Ramos (cell line): ENCODE results near the gene DIAPH3.

Source experiments
- in situ Hi-C: fragments of 300-500 bp; cut with MboI; formaldehyde crosslinking; loops from one replicate; pipeline ENCODE4 v1.14.3; 2022; ENCODE audit warnings: low sequenced_read_pairs; ENCODE audit not compliant: unreplicated experiment

Gene DIAPH3

GRCh38 chr13:59746291-59746962, 417.3 kb downstream of the DIAPH3 start:
- in situ Hi-C loops = no loop called here

- in situ Hi-C loops = no loop called here
Measured at GRCh38 chr13:59745392-59745788, 418.3 kb downstream of the DIAPH3 start.

GRCh38 chr13:59744747-59745391, 418.9 kb downstream of the DIAPH3 start:
- in situ Hi-C loops = no loop called here

DNA sequence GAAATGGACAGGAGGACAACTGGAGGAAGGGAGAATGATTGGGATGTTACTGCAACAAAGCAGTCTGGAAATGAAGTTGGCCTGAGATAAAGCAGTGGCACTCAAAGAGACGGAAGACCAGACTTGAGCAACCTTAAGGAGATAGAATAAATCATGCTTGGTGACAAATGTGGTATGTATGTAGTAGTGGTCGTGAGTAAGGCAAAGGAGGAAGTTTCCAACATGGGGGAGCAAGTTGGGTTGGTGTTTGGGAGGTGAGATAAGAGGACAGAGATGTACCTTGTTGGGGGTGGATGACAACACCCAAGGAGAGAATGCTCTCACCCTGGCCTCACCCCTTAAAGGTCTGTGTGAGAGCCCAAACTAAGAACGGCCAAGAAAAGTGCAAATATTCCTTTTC, 420.5 kb downstream of the DIAPH3 start:
- in situ Hi-C loops = no loop called here

DNA sequence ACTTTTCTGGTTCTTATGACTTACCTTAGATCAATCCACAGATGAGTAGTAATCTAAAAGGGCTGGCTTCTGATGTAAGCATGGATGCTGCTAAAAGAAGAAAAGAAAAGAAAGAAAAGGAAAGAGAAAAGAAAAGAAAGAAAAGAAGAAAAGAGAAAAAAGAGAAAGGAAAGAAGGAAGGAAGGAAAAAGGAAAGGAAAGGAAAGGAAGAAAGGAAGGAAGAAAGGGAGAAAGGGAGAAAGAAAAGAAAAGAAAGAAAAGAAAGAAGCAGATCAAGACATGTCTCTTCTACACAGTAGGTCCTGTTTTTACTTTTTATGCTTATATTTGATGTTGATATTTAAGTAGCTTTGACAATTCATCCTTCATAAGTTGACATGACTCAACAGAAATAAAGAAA, 421.3 kb downstream of the DIAPH3 start:
- in situ Hi-C loops = no loop called here

DNA sequence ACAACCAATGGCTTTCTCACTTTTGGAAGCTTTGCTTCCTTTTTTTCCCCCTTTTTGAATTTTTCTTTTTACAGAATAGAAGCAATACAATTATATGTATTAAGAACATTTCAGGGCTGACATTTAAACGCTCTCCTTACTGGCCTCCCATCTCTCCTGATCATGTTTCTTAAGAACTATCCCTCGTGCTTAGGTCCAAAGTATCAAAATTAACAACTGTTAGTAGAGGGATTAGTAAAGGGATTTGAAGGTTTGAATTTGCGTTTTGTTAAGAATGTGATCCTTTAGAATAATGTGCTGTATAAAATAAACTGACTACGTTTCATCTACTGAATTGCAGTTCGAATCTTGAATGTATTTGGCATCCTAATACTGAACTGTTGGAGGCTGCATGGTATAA, 424.8 kb downstream of the DIAPH3 start:
- in situ Hi-C loops = no loop called here

- in situ Hi-C loops = no loop called here
Measured at GRCh38 chr13:59734393-59734792, 429.3 kb downstream of the DIAPH3 start.

DNA sequence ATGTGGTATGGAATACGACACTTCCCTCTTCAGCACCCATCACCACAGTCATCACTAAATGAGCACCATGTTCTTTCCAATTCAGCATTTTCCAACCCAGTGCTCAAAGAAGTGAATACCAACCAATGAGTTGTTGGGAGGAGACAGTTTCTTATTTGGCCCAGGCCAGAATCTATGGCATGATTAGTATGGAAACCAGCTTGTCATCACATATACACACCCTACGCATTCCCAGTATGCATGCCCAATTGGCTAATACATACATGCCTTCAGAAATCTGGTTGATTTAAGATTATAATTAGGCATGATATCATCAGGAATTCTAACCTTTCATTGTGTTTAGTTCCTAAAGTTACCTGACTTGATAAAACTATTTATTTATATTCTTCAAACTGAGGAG, 430.0 kb downstream of the DIAPH3 start:
- in situ Hi-C loops = no loop called here

GRCh38 chr13:59730026-59730425, 433.7 kb downstream of the DIAPH3 start:
- in situ Hi-C loops = no loop called here

- in situ Hi-C loops = no loop called here
Measured at GRCh38 chr13:59728896-59729545, 434.7 kb downstream of the DIAPH3 start.

- in situ Hi-C loops = no loop called here
Measured at GRCh38 chr13:59721926-59722910, 441.5 kb downstream of the DIAPH3 start.

DNA sequence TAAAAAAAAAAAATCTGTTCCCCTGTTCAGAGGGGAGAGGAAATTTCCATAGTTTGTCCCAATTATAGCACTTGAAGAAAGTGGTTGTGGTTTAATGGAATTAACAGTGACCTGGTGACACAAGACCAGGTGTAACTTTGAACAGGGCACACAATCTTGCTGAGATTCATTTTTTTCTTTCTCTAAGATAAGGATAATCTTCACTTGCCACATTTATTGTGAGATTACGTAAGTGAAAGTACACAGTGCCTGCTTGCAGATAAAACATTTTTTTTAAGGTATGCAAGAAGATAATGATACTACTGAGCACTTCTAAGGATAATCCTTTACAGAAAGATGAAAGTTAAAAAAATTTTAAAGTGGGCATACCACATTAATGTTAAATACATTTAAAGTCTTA, 448.1 kb downstream of the DIAPH3 start:
- in situ Hi-C loops = no loop called here

GRCh38 chr13:59710996-59711701, 452.6 kb downstream of the DIAPH3 start:
- in situ Hi-C loops = no loop called here

GRCh38 chr13:59710416-59710815, 453.3 kb downstream of the DIAPH3 start:
- in situ Hi-C loops = no loop called here

DNA sequence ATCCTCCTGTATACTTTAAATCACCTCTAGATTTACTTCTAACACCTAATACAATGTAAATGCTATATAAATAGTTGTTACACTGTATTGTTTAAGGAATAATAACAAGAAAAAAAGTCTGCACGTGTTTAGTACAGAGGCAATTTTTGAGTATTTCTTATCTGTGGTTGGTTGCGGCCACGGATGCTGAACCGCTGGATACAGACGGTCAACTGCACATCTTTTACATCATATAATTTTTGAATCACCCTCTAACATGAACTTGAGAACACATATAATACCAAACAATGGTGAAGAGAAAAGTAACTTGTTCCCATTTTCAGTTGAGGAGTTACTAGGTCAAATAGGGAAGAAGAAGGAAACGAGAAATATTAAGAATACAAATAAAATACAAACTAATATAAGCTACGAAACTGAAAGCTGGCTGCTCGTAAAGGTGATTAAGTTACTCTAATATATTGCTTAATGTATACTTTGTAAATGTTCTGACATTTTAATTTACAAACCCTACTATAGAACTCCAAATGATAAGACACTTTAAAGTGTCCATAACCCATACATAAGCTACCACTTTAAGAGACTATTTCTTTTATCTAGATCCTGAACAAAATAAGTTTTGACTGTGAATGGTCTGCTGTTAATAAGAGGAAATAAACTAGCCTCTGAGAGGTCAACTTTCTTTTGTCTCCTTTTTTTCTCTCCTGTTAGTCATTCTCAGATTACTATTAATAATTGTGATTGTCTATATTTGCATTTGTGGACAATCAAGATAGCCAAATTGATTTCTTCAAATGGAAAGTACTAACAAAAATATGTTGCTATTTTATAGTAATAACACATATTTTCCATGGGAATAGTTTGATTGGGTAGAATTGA, 457.4 kb downstream of the DIAPH3 start:
- in situ Hi-C loops = no loop called here

DNA sequence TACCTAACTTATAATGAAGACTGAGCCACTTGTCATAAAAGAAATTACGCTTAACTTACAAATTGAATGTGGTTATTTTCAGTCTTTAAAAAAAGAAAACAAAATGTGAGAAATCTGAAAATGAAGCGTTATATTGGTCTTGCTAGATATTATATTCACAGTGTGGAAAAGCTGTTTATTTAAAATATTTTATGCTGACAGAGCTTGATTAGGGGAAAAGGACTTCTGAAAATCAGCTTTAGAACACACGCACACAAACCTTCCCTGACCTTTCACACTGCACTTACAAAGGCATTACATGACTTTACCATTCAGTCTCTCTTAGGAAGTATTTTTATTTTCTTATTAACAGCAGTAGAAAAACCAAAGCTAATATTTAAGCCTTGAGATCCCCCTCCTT, 461.5 kb downstream of the DIAPH3 start:
- in situ Hi-C loops = no loop called here

DNA sequence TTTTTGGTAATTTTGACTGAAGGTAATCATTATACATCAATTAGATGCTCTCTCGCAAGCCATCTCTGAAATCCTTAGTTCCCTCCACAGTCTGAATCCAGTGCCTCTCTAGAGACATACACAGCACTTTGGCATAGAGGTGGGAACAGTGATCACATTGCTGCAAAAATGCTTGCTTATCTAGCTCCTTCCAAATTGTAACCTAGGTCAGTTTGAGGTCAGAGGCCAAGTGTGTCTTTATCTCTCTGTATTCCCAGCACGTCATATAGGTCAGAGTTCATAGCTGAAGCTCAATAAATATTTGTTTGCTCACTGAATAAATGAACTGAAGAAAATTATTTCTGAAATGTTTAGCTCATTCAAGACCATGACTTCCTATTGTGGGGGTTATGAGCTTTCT, 462.5 kb downstream of the DIAPH3 start:
- in situ Hi-C loops = no loop called here

- in situ Hi-C loops = no loop called here
Measured at GRCh38 chr13:59700281-59700680, 463.4 kb downstream of the DIAPH3 start.

DNA sequence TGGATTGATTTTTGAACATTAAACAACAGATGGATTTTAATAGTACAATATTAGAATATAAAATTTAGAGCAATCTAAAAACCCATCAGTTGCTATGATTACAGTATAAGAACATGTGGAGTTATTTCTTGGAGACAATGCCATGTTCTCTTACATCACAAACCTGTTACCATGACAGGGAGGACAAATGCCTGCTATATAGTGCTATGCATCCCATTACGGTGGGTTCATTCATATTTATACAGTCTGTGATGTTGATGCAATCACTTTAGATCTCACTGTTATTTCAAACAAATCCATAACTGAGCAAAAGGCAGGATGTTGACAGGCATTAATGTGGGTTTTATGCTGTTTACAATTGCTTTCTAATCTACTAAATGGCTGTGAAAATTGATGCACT, 467.5 kb downstream of the DIAPH3 start:
- in situ Hi-C loops = no loop called here
